ENCODE data around the gene QRSL1.
"Not testable (repeated sequence)": the region's sequence is repeated elsewhere in the genome, so short reads cannot be mapped to it uniquely, and the experiment has no call there.

The QRSL1 gene

GRCh38 chr6:106623039-106623438, 6.3 kb upstream of the QRSL1 start:
- DNase-seq (ENCODE audit: low read depth, low spot score) = no peak

GRCh38 chr6:106626485-106626884, 2.9 kb upstream of the QRSL1 start:
- DNase-seq (ENCODE audit: low read depth, low spot score) = no peak

GRCh38 chr6:106627760-106628159, 1.6 kb upstream of the QRSL1 start:
- not testable (repeated sequence) for DNase-seq (ENCODE audit: low read depth, low spot score)

- DNase-seq (ENCODE audit: low read depth, low spot score) = no peak
These were observed 698 bp upstream of the QRSL1 start for GRCh38 chr6:106628658-106629102.

GRCh38 chr6:106629859-106630163, 433 bp downstream of the QRSL1 start:
- DNase-seq (ENCODE audit: low read depth, low spot score) = no peak

- DNase-seq (ENCODE audit: low read depth, low spot score) = no peak
These were observed 988 bp downstream of the QRSL1 start for GRCh38 chr6:106630366-106630765.

GRCh38 chr6:106631346-106631745, 2.0 kb downstream of the QRSL1 start:
- DNase-seq (ENCODE audit: low read depth, low spot score) = no peak

GRCh38 chr6:106634565-106634964, 5.2 kb downstream of the QRSL1 start:
- DNase-seq (ENCODE audit: low read depth, low spot score) = no peak

GRCh38 chr6:106637051-106637716, 7.8 kb downstream of the QRSL1 start:
- no peak for DNase-seq (ENCODE audit: low read depth, low spot score)

- DNase-seq (ENCODE audit: low read depth, low spot score) = no peak
These were observed 8.5 kb downstream of the QRSL1 start for GRCh38 chr6:106637717-106638341.

- DNase-seq (ENCODE audit: low read depth, low spot score) = no peak
These were observed 10.4 kb downstream of the QRSL1 start for GRCh38 chr6:106639812-106640211.

- no peak for DNase-seq (ENCODE audit: low read depth, low spot score)
These were observed 13.1 kb downstream of the QRSL1 start for GRCh38 chr6:106642476-106642875.

GRCh38 chr6:106643061-106643460, 13.7 kb downstream of the QRSL1 start:
- no peak for DNase-seq (ENCODE audit: low read depth, low spot score)

GRCh38 chr6:106648651-106649308, 19.4 kb downstream of the QRSL1 start:
- no peak for DNase-seq (ENCODE audit: low read depth, low spot score)

- no peak for DNase-seq (ENCODE audit: low read depth, low spot score)
These were observed 29.1 kb downstream of the QRSL1 start for GRCh38 chr6:106658469-106658868.

GRCh38 chr6:106659859-106660258, 30.5 kb downstream of the QRSL1 start:
- DNase-seq (ENCODE audit: low read depth, low spot score) = no peak

GRCh38 chr6:106662458-106662857, 33.1 kb downstream of the QRSL1 start:
- DNase-seq (ENCODE audit: low read depth, low spot score) = no peak

GRCh38 chr6:106666282-106667021, 37.1 kb downstream of the QRSL1 start:
- DNase-seq (ENCODE audit: low read depth, low spot score) = peak; percentile 33

GRCh38 chr6:106667022-106667402, 37.6 kb downstream of the QRSL1 start:
- DNase-seq (ENCODE audit: low read depth, low spot score) = no peak

- no peak for DNase-seq (ENCODE audit: low read depth, low spot score)
These were observed 40.9 kb downstream of the QRSL1 start for GRCh38 chr6:106670236-106670635.

- DNase-seq (ENCODE audit: low read depth, low spot score) = no peak
These were observed 42.3 kb downstream of the QRSL1 start for GRCh38 chr6:106671651-106672050.

- DNase-seq (ENCODE audit: low read depth, low spot score) = no peak
These were observed 45.3 kb downstream of the QRSL1 start for GRCh38 chr6:106674541-106675229.
